ENCODE data around the gene ZNF587B. TPM values are rescaled to one million over a fixed set of nuclear protein-coding genes. Genes with fewer than 3 reads are reported as not detected.
A peak's percentile ranks its signal among the peaks of the same experiment; 100 is the strongest.
"Not testable (repeated sequence)": the region's sequence is repeated elsewhere in the genome, so short reads cannot be mapped to it uniquely, and the experiment has no call there.

ZNF587B gene
- total and polyA plus RNA-seq, 2 donors, result 3.8 to 29.1 TPM

DNA sequence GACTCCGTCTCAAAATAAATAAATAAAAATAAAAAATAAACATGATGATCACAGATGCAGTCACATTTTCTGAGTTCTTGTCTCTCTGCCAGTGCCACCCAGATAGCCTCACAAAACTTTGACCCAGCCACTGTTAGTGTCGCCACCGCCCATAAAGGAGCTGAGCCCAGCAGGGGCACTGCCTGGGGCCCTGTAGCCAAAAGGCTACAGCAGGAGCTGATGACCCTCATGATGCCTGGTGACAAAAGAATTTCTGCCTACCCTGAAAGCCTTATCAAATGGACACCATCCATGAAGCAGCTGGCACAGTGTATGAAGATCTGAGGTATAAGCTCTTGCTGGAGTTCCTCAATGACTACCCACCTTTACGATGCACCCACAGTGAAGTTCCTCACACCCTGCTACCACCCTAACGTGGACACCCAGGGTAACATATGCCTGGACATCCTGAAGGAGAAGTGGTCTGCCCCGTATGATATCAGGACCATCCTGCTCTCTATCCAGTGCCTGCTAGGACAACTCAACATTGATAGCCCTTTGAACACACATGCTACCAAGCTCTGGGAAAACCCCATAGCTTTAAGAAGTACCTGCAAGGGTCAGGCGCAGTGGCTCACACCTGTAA is 37.9 kb downstream of the ZNF587B start:
- Histone ChIP-seq H3K27ac (ENCODE audit: low read depth) (no peak overlapping the region), H3K36me3 (ENCODE audit: insufficient read depth) (peaks cover 10% of the 10 kb centered on the region), H3K4me1 (ENCODE audit: insufficient read depth) (no peaks in the 10 kb centered on the region), H3K4me3 (ENCODE audit: low read depth, low read length) (no peak overlapping the region)
- WGBS, result 98% methylated on average over 7 of the region's 7 CpGs
- DNase-seq (ENCODE audit: extremely low spot score), result no peak

DNA sequence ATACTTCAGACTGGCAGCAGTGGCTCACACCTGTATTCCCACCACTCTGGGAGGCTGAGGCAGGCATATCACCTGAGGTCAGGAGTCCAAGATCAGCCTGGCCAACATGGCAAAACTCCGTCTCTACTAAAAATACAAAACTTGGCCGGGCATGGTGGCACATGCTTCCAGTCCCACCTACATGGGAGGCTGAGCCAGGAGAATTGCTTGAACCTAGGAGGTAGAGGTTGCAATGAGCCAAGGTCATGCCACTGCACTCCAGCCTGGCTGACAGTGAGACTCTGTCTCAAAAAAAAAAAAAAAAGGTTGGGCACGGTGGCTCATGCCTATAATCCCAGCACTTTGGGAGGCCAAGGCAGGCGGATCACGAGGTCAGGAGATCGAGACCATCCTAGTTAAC is 39.6 kb downstream of the ZNF587B start:
- WGBS, result 93% methylated on average over 6 of the region's 6 CpGs
- not testable (repeated sequence) for H3K4me3 ChIP-seq (ENCODE audit: low read depth, low read length); H3K4me1 ChIP-seq (ENCODE audit: insufficient read depth); DNase-seq (ENCODE audit: extremely low spot score); H3K27ac ChIP-seq (ENCODE audit: low read depth); H3K36me3 ChIP-seq (ENCODE audit: insufficient read depth)

DNA sequence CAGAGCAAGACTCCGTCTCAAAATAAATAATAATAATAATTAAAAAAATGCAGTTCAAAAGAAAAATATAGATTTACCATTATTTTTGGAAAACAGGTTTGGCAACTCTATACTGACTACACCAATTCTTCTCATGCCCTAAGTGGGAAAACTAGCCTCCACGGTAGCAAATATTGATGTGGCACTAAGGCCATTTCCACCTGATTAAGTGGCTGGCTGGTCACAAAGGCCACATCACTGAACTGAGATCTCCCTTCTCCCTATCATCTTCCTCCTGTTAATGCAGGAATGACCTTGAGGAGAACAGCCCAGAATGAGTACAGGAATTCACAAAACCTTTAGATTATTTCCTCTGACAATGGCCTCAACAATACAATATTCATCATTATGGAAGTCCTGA is 40.1 kb downstream of the ZNF587B start:
- H3K4me3 ChIP-seq (ENCODE audit: low read depth, low read length), result no peak overlapping the region
- 93% methylated on average over 2 of the region's 2 CpGs for WGBS
- no peak for DNase-seq (ENCODE audit: extremely low spot score)
- H3K27ac ChIP-seq (ENCODE audit: low read depth), result no peak overlapping the region
- H3K4me1 ChIP-seq (ENCODE audit: insufficient read depth), result no peaks in the 10 kb centered on the region
- H3K36me3 ChIP-seq (ENCODE audit: insufficient read depth), result peaks cover 8% of the 10 kb centered on the region

DNA sequence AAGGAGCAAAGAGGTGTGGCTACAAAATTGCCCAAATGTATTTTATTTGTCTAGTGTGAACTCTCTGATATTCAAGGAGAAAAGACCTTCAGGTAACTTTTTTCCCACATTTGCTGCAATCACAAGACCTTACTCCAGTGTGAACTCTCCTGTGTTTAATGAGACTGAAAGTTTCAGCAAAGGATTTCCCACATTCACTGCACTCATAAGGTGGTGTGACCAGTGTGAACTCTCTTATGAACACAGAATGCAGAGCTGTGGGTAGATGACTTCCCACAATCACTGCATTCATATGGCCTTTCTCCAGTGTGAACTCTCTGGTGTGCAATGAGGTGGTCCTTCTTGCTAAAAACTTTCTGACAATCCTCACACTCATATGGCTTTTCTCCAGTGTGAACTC is 42.4 kb downstream of the ZNF587B start:
- H3K4me1 ChIP-seq (ENCODE audit: insufficient read depth), result no peaks in the 10 kb centered on the region
- H3K36me3 ChIP-seq (ENCODE audit: insufficient read depth), result peaks cover 2% of the 10 kb centered on the region
- no peak overlapping the region for H3K27ac ChIP-seq (ENCODE audit: low read depth)
- DNase-seq (ENCODE audit: extremely low spot score), result no peak
- no peak overlapping the region for H3K4me3 ChIP-seq (ENCODE audit: low read depth, low read length)

DNA sequence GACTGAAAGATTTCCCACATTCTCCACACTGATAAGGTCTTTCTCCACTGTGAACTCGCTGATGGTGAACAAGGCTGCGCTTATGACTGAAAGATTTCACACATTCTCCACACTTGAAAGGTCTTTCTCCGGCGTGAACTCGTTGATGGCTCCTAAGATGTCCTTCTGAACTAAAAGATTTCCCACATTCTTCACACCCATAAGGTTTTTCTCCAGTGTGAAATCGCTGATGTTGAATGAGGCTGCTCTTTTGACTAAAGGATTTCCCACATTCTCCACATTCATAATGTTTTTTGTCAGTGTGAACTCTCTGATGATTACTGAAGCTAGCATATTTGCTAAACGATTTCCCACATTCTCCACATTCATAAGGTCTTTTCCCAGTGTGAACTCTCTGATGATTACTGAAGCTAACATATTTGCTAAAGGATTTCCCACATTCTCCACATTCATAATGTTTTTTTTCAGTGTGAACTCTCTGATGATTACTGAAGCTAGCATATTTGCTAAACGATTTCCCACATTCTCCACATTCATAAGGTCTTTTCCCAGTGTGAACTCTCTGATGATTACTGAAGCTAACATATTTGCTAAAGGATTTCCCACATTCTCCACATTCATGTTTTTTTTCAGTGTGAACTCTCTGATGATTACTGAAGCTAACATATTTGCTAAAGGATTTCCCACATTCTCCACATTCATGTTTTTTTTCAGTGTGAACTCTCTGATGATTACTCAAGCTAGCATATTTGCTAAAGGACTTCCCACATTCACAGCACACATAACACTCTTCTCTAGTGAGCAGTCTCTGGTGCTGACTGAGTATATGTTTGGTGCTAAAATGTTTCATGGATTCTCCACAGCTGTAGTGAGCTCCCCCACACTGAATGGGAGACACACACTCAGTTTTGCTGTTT is 44.0 kb downstream of the ZNF587B start:
- not testable (repeated sequence) for H3K4me3 ChIP-seq (ENCODE audit: low read depth, low read length); H3K27ac ChIP-seq (ENCODE audit: low read depth); H3K36me3 ChIP-seq (ENCODE audit: insufficient read depth); DNase-seq (ENCODE audit: extremely low spot score); H3K4me1 ChIP-seq (ENCODE audit: insufficient read depth)
- WGBS, result 95% methylated on average over 8 of the region's 8 CpGs

DNA sequence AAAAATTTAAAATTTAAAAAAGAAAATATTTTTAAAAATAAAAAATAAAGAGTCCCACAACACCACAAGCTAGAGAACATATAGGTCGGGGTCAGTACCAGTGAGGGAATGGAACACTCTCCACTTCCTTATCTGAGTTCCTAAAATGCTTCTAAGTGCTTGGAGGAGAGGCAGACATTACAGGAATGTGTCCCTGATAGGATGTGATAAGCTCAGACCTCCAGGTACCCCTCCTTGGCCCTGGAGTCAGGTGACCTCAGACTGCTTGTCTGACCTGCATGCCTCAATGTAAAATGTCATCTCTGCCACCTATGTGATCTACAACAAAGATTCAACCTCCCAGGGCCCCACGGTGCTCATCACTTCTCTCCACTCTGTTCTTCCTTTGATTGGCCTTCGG is 55.9 kb downstream of the ZNF587B start:
- 86% methylated on average over 3 of the region's 3 CpGs for WGBS
- H3K4me3 ChIP-seq (ENCODE audit: low read depth, low read length), result no peak overlapping the region
- no peaks in the 10 kb centered on the region for H3K36me3 ChIP-seq (ENCODE audit: insufficient read depth)
- H3K4me1 ChIP-seq (ENCODE audit: insufficient read depth), result no peaks in the 10 kb centered on the region
- no peak for DNase-seq (ENCODE audit: extremely low spot score)
- no peak overlapping the region for H3K27ac ChIP-seq (ENCODE audit: low read depth)

DNA sequence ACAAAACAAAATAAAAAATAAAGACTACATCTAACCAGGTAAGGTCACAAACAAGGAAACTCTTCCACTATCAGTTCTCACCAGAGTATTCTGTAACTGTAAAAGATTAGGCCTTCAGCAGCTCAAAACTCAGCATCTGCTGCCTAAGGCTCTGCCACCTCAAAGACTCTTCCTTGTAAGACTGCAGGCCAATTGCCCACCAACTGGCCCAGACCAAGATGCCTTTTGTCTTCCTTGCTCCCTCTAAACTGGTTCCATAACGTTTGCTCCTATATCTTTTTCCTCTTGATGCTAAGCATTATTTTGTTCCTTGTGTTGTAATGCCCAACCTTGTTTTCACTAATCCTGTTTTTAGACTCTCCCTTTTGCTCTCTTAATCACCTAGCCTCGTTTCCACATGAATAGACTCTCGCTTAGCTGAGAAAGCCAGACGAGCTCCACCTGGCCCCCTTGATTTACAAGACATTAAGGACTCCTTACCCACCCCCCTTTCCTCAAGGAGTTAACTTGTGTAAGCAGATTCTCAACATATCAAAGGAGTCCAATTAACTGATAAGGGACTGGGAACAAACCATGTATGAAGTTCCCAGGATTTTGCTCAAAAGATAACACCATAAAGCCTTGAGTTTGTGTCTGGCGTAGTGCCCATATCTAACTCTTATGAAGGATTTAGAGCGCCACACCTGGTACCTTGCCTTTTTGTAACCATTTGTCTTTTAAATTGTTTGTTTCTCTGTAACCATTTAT is 57.3 kb downstream of the ZNF587B start:
- WGBS, result 15% methylated on average over 6 of the region's 6 CpGs
- Histone ChIP-seq H3K4me3 (ENCODE audit: low read depth, low read length) (no peak overlapping the region), H3K36me3 (ENCODE audit: insufficient read depth) (no peaks in the 10 kb centered on the region), H3K4me1 (ENCODE audit: insufficient read depth) (no peaks in the 10 kb centered on the region), H3K27ac (ENCODE audit: low read depth) (no peak overlapping the region)
- peak; percentile 37 for DNase-seq (ENCODE audit: extremely low spot score)

DNA sequence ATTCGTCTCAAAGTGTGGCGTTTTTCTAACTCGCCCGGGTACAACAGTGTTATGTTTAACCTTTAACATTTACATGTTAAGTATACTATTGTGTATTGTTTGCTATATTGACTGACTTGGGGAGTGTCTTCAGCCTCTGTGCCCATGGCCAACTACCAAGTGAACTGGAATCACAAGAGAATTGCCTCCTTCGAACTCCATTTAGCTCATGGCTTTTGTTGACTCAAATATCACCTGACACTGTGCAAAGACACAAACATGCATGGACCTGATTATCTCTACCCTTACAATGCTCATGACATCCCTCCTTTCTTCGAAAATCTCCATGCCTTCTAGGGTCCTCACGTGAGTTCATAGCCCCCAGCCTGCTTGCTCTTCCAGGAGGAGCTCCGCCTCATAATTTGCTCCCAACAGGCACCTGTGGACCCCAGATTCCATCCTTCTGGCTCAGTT is 58.0 kb downstream of the ZNF587B start:
- H3K36me3 ChIP-seq (ENCODE audit: insufficient read depth), result no peaks in the 10 kb centered on the region
- WGBS, result 4% methylated on average over 8 of the region's 8 CpGs
- peak overlapping the region; percentile 59 for H3K4me3 ChIP-seq (ENCODE audit: low read depth, low read length)
- H3K4me1 ChIP-seq (ENCODE audit: insufficient read depth), result no peaks in the 10 kb centered on the region
- peak; percentile 20 for DNase-seq (ENCODE audit: extremely low spot score)
- H3K27ac ChIP-seq (ENCODE audit: low read depth), result peak overlapping the region; percentile 45

DNA sequence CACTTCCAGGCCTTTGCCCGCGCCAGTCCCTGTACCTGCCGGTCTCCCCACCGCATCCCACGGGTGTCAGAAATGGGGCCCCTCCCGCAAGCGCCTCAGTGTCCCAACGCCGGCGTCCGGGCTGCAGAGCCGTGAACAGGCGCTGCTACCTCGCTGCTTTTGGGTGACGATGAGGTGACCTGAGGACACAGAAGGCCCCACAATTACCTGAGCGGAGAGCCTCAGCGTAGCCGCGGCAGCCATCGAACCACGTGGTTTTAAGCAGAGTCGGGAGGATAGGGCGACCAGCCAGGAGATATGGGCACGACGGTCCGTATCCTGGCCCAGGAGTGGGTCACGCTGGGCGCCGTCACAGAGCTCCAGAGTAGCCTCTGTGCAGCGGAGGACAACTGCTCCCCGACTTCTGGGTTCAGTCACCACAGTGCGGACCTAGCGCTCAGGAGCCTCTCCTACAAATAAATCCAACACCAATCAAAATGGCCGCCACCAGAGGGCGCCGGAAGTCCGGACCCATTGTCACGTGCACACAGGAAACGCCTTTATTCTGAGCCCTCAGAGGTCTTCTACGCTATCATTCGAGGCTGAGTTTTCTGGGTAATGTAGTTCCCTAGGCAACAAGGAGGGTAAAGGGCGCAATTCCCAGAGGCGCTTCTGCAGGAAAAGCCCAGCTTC is 58.6 kb downstream of the ZNF587B start, which contains the start of gene ZNF814:
ZNF814 (minus strand) TSS at position 478 of the 672 bp plus-strand sequence; CDS start at position 243, 235 bp downstream.
- Histone ChIP-seq H3K4me1 (ENCODE audit: insufficient read depth) (no peaks in the 10 kb centered on the region), H3K27ac (ENCODE audit: low read depth) (peak within 1 kb of the TSS; percentile 45), H3K4me3 (ENCODE audit: low read depth, low read length) (peak within 1 kb of the TSS; percentile 59), H3K36me3 (ENCODE audit: insufficient read depth) (no peaks in the 10 kb centered on the region)
- peak; percentile 84 for DNase-seq (ENCODE audit: extremely low spot score)
- WGBS, result under 1% methylated on average over 43 of the region's 43 CpGs

DNA sequence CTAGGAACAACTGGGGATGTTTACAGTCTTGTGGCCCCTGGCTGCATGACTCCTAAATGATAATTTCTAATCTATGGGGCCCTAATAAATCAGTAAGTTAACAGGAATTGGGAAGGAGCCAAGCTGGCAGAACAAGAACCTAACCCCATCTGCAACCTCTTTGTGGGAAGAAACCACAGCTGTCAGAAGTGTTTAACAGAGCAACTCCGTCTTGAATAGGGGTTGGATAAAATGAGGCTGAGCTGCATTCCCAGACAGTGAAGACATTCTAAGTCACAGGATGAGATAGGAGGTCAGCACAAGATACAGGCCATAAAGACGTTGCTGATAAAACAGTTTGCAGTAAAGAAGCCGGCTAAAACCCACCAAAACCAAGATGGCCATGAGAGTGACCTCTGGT is 60.6 kb downstream of the ZNF587B start:
- not testable (repeated sequence) for H3K36me3 ChIP-seq (ENCODE audit: insufficient read depth); H3K4me3 ChIP-seq (ENCODE audit: low read depth, low read length); H3K4me1 ChIP-seq (ENCODE audit: insufficient read depth); DNase-seq (ENCODE audit: extremely low spot score); H3K27ac ChIP-seq (ENCODE audit: low read depth)
- 20% methylated on average over 3 of the region's 3 CpGs for WGBS

Other genes with a start within 250 kb of the ZNF587B start
- 18.8 TPM for gene ZIK1, start 246.2 kb upstream of the ZNF587B start, total RNA-seq
- gene ZIK1, start 246.2 kb upstream of the ZNF587B start, polyA plus RNA-seq, result 7.4 TPM
- 4.0 TPM for gene ZNF530, start 230.4 kb upstream of the ZNF587B start, total RNA-seq
- 4.1 TPM for gene ZNF530, start 230.4 kb upstream of the ZNF587B start, polyA plus RNA-seq
- gene ZNF134, start 216.1 kb upstream of the ZNF587B start, total RNA-seq, result 32.1 TPM
- 17.6 TPM for gene ZNF134, start 216.1 kb upstream of the ZNF587B start, polyA plus RNA-seq
- gene ZNF211, start 197.1 kb upstream of the ZNF587B start, total RNA-seq, result 23.8 TPM
- 13.0 TPM for gene ZNF211, start 197.1 kb upstream of the ZNF587B start, polyA plus RNA-seq
- gene ZSCAN4, start 161.4 kb upstream of the ZNF587B start, total RNA-seq, result not detected
- 0.20 TPM for gene ZSCAN4, start 161.4 kb upstream of the ZNF587B start, polyA plus RNA-seq
- gene ZNF551, start 148.3 kb upstream of the ZNF587B start, total RNA-seq, result 17.5 TPM
- 6.1 TPM for gene ZNF551, start 148.3 kb upstream of the ZNF587B start, polyA plus RNA-seq
- gene ZNF154, start 121.1 kb upstream of the ZNF587B start, total RNA-seq, result 29.3 TPM
- gene ZNF154, start 121.1 kb upstream of the ZNF587B start, polyA plus RNA-seq, result 7.4 TPM
- 11.9 TPM for gene ZNF671, start 102.7 kb upstream of the ZNF587B start, total RNA-seq
- 7.8 TPM for gene ZNF671, start 102.7 kb upstream of the ZNF587B start, polyA plus RNA-seq
- 31.1 TPM for gene ZNF776, start 83.5 kb upstream of the ZNF587B start, total RNA-seq
- 11.1 TPM for gene ZNF776, start 83.5 kb upstream of the ZNF587B start, polyA plus RNA-seq
- 33.8 TPM for gene ZNF586, start 60.6 kb upstream of the ZNF587B start, total RNA-seq
- gene ZNF586, start 60.6 kb upstream of the ZNF587B start, polyA plus RNA-seq, result 9.2 TPM
- 24.5 TPM for gene ZNF552, start 15.4 kb upstream of the ZNF587B start, total RNA-seq
- 6.5 TPM for gene ZNF552, start 15.4 kb upstream of the ZNF587B start, polyA plus RNA-seq
- gene ZNF587, start 19.6 kb downstream of the ZNF587B start, total RNA-seq, result 45.4 TPM
- 7.5 TPM for gene ZNF587, start 19.6 kb downstream of the ZNF587B start, polyA plus RNA-seq
- 19.2 TPM for gene ZNF814, start 58.7 kb downstream of the ZNF587B start, total RNA-seq
- gene ZNF814, start 58.7 kb downstream of the ZNF587B start, polyA plus RNA-seq, result 8.3 TPM
- gene ZNF417, start 86.3 kb downstream of the ZNF587B start, total RNA-seq, result 35.6 TPM
- gene ZNF417, start 86.3 kb downstream of the ZNF587B start, polyA plus RNA-seq, result 5.1 TPM
- 18.7 TPM for gene ZNF418, start 105.1 kb downstream of the ZNF587B start, total RNA-seq
- 4.5 TPM for gene ZNF418, start 105.1 kb downstream of the ZNF587B start, polyA plus RNA-seq
- 12.0 TPM for gene ZNF256, start 117.4 kb downstream of the ZNF587B start, total RNA-seq
- 5.9 TPM for gene ZNF256, start 117.4 kb downstream of the ZNF587B start, polyA plus RNA-seq
- 1.0 TPM for gene C19orf18, start 144.2 kb downstream of the ZNF587B start, total RNA-seq
- gene C19orf18, start 144.2 kb downstream of the ZNF587B start, polyA plus RNA-seq, result 0.67 TPM
- 35.4 TPM for gene ZNF606, start 172.5 kb downstream of the ZNF587B start, total RNA-seq
- gene ZNF606, start 172.5 kb downstream of the ZNF587B start, polyA plus RNA-seq, result 11.2 TPM
- not detected for gene ZSCAN1, start 203.7 kb downstream of the ZNF587B start, total RNA-seq
- 0.44 TPM for gene ZSCAN1, start 203.7 kb downstream of the ZNF587B start, polyA plus RNA-seq
- 12.6 TPM for gene ZNF135, start 229.0 kb downstream of the ZNF587B start, total RNA-seq
- 9.0 TPM for gene ZNF135, start 229.0 kb downstream of the ZNF587B start, polyA plus RNA-seq